GDM1 (cell line): ENCODE data around the gene DHFR.
"Not testable (repeated sequence)": the region's sequence is repeated elsewhere in the genome, so short reads cannot be mapped to it uniquely, and the experiment has no call there.

Experiments used
- DNase-seq: peaks from one replicate; lab custom pipeline; 2025; lab: John Stamatoyannopoulos, UW

Gene DHFR

GRCh38 chr5:80654391-80655230, at the start of gene DHFR, which contains the start of gene MSH3:
DHFR (minus strand) TSS chr5:80654983; CDS start chr5:80654489, 494 bp downstream.
MSH3 (plus strand) TSS chr5:80654652; CDS start chr5:80654728, 76 bp downstream.
- peak; percentile 85 for DNase-seq

- no peak for DNase-seq
Measured at GRCh38 chr5:80704221-80704620, 49.4 kb upstream of the DHFR start.

GRCh38 chr5:80703747-80704146, 49.0 kb upstream of the DHFR start:
- DNase-seq: no peak

GRCh38 chr5:80703291-80703690, 48.5 kb upstream of the DHFR start:
- no peak for DNase-seq

GRCh38 chr5:80701597-80701996, 46.8 kb upstream of the DHFR start:
- DNase-seq: no peak

- DNase-seq: no peak
Measured at GRCh38 chr5:80698369-80698768, 43.6 kb upstream of the DHFR start.

- no peak for DNase-seq
Measured at GRCh38 chr5:80697100-80697499, 42.3 kb upstream of the DHFR start.

- no peak for DNase-seq
Measured at GRCh38 chr5:80696450-80696849, 41.7 kb upstream of the DHFR start.

- DNase-seq: no peak
Measured at GRCh38 chr5:80695666-80696065, 40.9 kb upstream of the DHFR start.

- no peak for DNase-seq
Measured at GRCh38 chr5:80689627-80690026, 34.8 kb upstream of the DHFR start.

GRCh38 chr5:80688648-80689420, 34.1 kb upstream of the DHFR start:
- no peak for DNase-seq

- DNase-seq: no peak
Measured at GRCh38 chr5:80686757-80687156, 32.0 kb upstream of the DHFR start.

GRCh38 chr5:80676706-80677105, 21.9 kb upstream of the DHFR start:
- DNase-seq: no peak

GRCh38 chr5:80672140-80672736, 17.5 kb upstream of the DHFR start:
- DNase-seq: peak; percentile 29

GRCh38 chr5:80668016-80668969, 13.5 kb upstream of the DHFR start:
- no peak for DNase-seq

- no peak for DNase-seq
Measured at GRCh38 chr5:80667384-80667783, 12.6 kb upstream of the DHFR start.

- no peak for DNase-seq
Measured at GRCh38 chr5:80665057-80665456, 10.3 kb upstream of the DHFR start.

- DNase-seq: no peak
Measured at GRCh38 chr5:80662108-80662507, 7.3 kb upstream of the DHFR start.

GRCh38 chr5:80660661-80661060, 5.9 kb upstream of the DHFR start:
- DNase-seq: not testable (repeated sequence)

GRCh38 chr5:80659106-80659505, 4.3 kb upstream of the DHFR start:
- no peak for DNase-seq

GRCh38 chr5:80656425-80656824, 1.6 kb upstream of the DHFR start:
- DNase-seq: no peak
